ENCODE results near the gene DPH6. TPM values are rescaled to one million over a fixed set of nuclear protein-coding genes. Genes with fewer than 3 reads are reported as not detected.

Gene DPH6
- polyA plus RNA-seq, 1 experiment = 9.9 TPM

GRCh38 chr15:35358824-35359223, 187.1 kb downstream of the DPH6 start:
- no peak for DNase-seq (ENCODE audit: low read depth)
- H3K4me3 ChIP-seq (ENCODE audit: low read depth, low read length) = no peak overlapping the region
- POLR2A ChIA-PET = no interaction called here
- H3K27me3 ChIP-seq (ENCODE audit: control insufficient read depth, insufficient read depth, low read length) = no peaks in the 10 kb centered on the region
- CTCF ChIA-PET = no interaction called here
- no peak for TF ChIP-seq CTCF (IDR thresholded peaks at IDR 0.05; ENCODE audit: insufficient read depth, low read depth, low read length)
- H3K36me3 ChIP-seq (ENCODE audit: control insufficient read depth, insufficient read depth, low read length) = no peaks in the 10 kb centered on the region

GRCh38 chr15:35351059-35351458, 194.9 kb downstream of the DPH6 start:
- ChIA-PET CTCF (interaction anchor here (1.3 kb wide), 1 partner anchor 93 kb away, joined by 3 read pairs; no protein-coding TSS in a partner anchor), POLR2A (no interaction called here)
- H3K36me3 ChIP-seq (ENCODE audit: control insufficient read depth, insufficient read depth, low read length) = no peaks in the 10 kb centered on the region
- no peak overlapping the region for H3K4me3 ChIP-seq (ENCODE audit: low read depth, low read length)
- no peak for DNase-seq (ENCODE audit: low read depth)
- TF ChIP-seq CTCF (IDR thresholded peaks at IDR 0.05; ENCODE audit: insufficient read depth, low read depth, low read length) = no peak
- H3K27me3 ChIP-seq (ENCODE audit: control insufficient read depth, insufficient read depth, low read length) = no peaks in the 10 kb centered on the region

- Histone ChIP-seq H3K27me3 (ENCODE audit: control insufficient read depth, insufficient read depth, low read length) (no peaks in the 10 kb centered on the region), H3K4me3 (ENCODE audit: low read depth, low read length) (no peak overlapping the region), H3K36me3 (ENCODE audit: control insufficient read depth, insufficient read depth, low read length) (no peaks in the 10 kb centered on the region)
- TF ChIP-seq CTCF (IDR thresholded peaks at IDR 0.05; ENCODE audit: insufficient read depth, low read depth, low read length) = no peak
- ChIA-PET POLR2A (no interaction called here), CTCF (no interaction called here)
- peak; percentile 25 for DNase-seq (ENCODE audit: low read depth)
These were observed 196.0 kb downstream of the DPH6 start for GRCh38 chr15:35349916-35350315.

- H3K36me3 ChIP-seq (ENCODE audit: control insufficient read depth, insufficient read depth, low read length) = no peaks in the 10 kb centered on the region
- no peak for TF ChIP-seq CTCF (IDR thresholded peaks at IDR 0.05; ENCODE audit: insufficient read depth, low read depth, low read length)
- no peak for DNase-seq (ENCODE audit: low read depth)
- ChIA-PET POLR2A (no interaction called here), CTCF (no interaction called here)
- no peak overlapping the region for H3K4me3 ChIP-seq (ENCODE audit: low read depth, low read length)
- no peaks in the 10 kb centered on the region for H3K27me3 ChIP-seq (ENCODE audit: control insufficient read depth, insufficient read depth, low read length)
These were observed 215.0 kb downstream of the DPH6 start for GRCh38 chr15:35330916-35331315.

GRCh38 chr15:35330048-35330695, 215.8 kb downstream of the DPH6 start:
- CTCF ChIA-PET = interaction anchor here (0.7 to 1.3 kb wide), 2 partner anchors 11 to 18 kb away, joined by 3 to 5 read pairs; no protein-coding TSS in a partner anchor
- no peaks in the 10 kb centered on the region for H3K27me3 ChIP-seq (ENCODE audit: control insufficient read depth, insufficient read depth, low read length)
- DNase-seq (ENCODE audit: low read depth) = no peak
- no peak for TF ChIP-seq CTCF (IDR thresholded peaks at IDR 0.05; ENCODE audit: insufficient read depth, low read depth, low read length)
- no peak overlapping the region for H3K4me3 ChIP-seq (ENCODE audit: low read depth, low read length)
- POLR2A ChIA-PET = no interaction called here
- no peaks in the 10 kb centered on the region for H3K36me3 ChIP-seq (ENCODE audit: control insufficient read depth, insufficient read depth, low read length)
